ENCODE measurements around the gene CHRD.

CHRD gene

DNA sequence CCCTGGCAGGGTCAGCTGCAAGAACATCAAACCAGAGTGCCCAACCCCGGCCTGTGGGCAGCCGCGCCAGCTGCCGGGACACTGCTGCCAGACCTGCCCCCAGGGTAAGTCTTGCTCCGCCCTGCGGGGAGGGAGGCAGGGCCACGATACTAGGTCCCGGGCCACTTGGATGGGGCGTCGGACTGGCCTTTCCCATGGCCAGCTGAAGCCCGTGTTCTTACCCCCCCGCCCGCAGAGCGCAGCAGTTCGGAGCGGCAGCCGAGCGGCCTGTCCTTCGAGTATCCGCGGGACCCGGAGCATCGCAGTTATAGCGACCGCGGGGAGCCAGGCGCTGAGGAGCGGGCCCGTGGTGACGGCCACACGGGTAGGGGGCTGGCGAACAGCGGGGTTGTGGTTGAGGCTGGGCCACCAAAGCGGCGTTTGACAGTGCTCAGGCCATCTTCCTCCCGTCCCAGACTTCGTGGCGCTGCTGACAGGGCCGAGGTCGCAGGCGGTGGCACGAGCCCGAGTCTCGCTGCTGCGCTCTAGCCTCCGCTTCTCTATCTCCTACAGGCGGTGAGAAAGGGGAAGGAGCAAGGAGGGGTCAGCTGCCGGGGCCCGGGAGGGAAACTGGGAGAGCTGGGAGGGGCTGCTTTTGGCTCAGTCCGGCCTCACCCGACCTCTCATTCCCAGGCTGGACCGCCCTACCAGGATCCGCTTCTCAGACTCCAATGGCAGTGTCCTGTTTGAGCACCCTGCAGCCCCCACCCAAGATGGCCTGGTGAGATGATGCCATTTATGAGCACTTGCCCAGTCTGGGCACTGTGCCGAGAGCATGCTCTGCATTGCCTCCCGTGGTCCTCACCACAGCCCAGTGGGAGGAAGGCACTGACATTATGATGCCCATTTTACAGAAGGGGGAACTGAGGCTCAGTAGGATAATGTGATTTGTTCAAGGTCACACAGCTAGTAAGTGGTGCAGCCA, 1.7 kb downstream of the CHRD start:
- peak; percentile 68 for DNase-seq (ENCODE audit: low read depth, low spot score)

DNA sequence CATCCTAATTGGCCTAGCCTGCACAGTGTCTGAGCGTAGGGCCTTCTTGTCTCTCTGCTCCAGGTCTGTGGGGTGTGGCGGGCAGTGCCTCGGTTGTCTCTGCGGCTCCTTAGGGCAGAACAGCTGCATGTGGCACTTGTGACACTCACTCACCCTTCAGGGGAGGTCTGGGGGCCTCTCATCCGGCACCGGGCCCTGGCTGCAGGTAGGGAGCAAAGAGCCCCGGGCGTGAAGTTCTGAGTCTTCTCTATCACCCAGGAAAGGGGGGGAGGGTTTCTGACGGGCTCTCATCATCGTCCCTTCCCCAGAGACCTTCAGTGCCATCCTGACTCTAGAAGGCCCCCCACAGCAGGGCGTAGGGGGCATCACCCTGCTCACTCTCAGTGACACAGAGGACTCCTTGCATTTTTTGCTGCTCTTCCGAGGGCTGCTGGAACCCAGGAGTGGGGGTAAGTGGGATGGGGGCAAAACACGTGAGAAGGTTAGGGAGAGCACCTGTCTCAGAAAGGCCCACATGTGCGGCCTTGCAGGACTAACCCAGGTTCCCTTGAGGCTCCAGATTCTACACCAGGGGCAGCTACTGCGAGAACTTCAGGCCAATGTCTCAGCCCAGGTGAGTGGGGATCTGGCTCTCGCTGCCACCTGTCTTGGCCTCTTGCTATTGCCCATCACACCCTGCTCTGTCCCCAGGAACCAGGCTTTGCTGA, 2.6 kb downstream of the CHRD start:
- DNase-seq (ENCODE audit: low read depth, low spot score) = no peak

DNA sequence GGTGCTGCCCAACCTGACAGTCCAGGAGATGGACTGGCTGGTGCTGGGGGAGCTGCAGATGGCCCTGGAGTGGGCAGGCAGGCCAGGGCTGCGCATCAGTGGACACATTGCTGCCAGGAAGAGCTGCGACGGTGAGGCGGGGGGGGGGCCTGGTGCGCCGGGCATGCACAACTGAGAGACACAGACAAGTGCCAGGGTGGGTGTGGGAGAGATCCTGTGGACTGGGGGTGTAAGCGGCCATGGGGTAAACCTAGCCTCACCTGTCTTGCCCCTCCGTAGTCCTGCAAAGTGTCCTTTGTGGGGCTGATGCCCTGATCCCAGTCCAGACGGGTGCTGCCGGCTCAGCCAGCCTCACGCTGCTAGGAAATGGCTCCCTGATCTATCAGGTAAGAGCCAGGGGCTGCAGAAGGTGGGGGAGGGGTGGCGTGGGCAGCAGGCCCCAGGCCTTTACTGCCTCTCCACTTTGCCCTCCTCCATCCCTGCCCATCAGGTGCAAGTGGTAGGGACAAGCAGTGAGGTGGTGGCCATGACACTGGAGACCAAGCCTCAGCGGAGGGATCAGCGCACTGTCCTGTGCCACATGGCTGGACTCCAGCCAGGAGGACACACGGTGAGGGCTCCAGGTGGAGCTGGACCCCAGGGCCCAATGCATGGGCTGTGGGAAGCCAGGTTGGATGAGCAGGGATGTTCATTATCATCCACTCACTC, 3.3 kb downstream of the CHRD start:
- no peak for DNase-seq (ENCODE audit: low read depth, low spot score)

DNA sequence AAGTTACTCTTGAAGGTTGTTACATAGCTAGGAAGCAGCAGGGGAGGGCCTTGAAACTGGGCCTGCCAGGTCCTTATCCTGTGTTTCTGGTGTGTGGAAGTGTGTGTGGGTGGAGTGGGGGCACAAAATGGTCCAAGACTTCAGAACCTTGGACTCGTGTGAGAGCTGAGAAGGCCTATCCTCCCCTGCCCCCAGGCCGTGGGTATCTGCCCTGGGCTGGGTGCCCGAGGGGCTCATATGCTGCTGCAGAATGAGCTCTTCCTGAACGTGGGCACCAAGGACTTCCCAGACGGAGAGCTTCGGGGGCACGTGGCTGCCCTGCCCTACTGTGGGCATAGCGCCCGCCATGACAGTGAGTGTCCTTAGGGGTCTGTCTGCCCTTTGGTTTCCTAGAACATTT, 4.5 kb downstream of the CHRD start:
- DNase-seq (ENCODE audit: low read depth, low spot score) = no peak

GRCh38 chr3:184384856-184385422, 5.1 kb downstream of the CHRD start:
- DNase-seq (ENCODE audit: low read depth, low spot score) = no peak

GRCh38 chr3:184386047-184386806, 6.4 kb downstream of the CHRD start:
- no peak for DNase-seq (ENCODE audit: low read depth, low spot score)

DNA sequence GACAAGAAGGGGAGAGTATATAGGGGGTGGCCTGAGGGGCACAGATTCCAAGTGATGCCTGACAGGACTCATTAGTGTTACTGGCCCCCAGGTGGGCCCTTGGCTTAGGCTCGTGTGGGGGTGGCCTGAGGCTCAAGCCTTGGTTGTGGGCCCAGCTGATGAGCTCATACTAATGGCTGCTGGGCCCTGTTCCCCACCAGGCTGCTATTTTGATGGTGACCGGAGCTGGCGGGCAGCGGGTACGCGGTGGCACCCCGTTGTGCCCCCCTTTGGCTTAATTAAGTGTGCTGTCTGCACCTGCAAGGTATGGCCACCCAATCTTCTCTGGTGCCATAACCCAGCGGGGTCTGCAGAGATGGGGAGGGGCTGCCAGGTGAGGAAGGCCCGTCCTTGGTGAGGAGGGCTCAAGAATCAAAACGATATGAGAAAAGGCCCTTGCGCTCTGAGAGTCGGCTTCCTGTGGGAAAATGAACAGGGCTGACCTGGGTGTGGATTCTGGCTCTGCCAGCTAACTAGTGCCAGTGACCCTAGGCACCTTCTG, 7.4 kb downstream of the CHRD start:
- DNase-seq (ENCODE audit: low read depth, low spot score) = no peak

GRCh38 chr3:184388164-184388935, 8.5 kb downstream of the CHRD start:
- DNase-seq (ENCODE audit: low read depth, low spot score) = no peak

DNA sequence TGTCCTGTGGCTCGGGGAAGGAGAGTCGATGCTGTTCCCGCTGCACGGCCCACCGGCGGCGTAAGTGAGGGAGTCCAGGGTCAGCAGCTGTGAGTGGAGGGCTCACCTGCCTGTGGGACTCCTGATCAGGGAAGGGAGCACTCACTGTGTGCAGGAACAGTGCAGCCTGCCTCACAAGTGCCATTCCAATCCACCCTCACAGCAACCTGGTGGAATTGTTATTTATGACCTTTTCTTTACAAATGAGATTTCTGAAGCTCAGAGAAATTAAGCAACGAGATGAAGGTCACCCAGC, 9.0 kb downstream of the CHRD start:
- no peak for DNase-seq (ENCODE audit: low read depth, low spot score)

GRCh38 chr3:184389384-184389783, 9.5 kb downstream of the CHRD start:
- DNase-seq (ENCODE audit: low read depth, low spot score) = no peak

DNA sequence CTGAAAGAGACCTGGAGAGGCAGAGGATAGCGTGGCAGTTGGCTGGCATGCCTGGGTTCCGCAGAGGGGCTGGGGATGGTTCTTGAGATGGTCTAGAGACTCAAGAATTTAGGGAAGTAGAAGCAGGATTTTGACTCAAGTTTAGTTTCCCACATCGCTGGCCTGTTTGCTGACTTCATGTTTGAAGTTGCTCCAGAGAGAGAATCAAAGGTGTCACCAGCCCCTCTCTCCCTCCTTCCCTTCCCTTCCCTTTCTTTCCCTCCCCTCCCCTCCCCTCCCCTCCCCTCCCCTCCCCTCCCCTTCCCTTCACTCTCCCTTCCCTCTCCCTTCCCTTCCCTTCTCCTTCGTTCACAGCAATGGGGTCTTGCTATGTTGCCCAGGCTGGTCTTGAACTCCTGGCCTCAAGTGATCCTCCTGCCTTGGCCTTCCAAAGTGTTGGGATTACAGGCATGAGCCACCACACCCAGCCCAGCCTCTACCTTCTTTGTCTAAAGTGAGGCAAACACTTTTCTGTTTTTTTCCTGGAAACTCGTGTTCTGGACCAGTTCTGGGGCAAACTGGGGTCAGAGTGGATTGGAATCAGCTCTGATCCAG, 10.2 kb downstream of the CHRD start:
- no peak for DNase-seq (ENCODE audit: low read depth, low spot score)

GRCh38 chr3:184391266-184391665, 11.4 kb downstream of the CHRD start:
- DNase-seq (ENCODE audit: low read depth, low spot score) = no peak

GRCh38 chr3:184395320-184395660, 15.4 kb downstream of the CHRD start:
- no peak for DNase-seq (ENCODE audit: low read depth, low spot score)

DNA sequence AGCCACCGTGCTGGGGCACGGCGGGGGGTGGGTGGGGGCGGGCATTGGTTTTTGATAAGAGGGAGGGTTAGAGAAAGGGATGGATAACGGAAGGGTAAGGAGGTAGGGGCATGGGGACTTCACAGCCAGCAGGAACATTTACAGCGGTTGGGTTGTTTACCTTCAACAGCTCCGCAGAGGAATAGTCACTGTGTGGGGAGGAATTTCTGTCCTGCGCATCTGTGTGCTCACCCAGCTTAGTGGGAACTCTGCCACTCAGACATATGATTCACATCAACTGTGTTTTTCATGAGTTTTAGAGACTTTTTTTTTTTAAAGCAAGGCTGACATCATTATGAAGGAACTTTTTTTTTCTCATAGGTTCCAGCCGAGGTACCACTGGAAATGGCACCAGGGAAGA, 19.6 kb downstream of the CHRD start:
- DNase-seq (ENCODE audit: low read depth, low spot score) = no peak

- DNase-seq (ENCODE audit: low read depth, low spot score) = no peak
Observed at GRCh38 chr3:184405075-184406030, 25.5 kb downstream of the CHRD start.

DNA sequence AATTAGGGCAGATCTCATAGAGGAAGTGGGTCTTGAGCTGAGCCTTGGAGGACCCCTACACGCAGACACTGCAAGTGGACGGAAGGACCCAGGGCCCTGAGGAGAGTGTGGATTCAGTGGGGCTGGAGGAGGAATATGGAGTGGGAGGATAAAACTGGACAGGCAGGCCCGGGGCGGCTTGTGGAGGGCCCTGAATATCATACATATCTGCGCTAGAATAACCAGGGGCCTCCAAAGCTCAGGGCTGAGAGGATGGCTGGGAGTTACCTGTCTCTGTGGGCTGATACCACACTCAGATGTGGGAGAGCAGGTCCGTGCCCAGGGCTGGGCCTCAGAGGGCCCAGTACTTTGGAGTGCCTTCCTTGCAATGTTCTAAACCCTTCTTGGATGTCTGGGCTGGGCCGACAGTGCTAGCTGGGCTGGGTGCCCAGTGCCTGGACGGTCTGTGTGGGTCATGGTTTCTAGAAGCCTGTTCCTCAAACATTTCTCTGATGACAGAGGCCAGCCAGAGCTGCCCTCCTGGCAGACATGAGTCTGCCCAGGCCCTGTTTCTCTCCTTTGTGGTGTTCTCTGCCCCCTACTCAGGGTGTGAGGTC, 29.6 kb downstream of the CHRD start:
- no peak for DNase-seq (ENCODE audit: low read depth, low spot score)

DNA sequence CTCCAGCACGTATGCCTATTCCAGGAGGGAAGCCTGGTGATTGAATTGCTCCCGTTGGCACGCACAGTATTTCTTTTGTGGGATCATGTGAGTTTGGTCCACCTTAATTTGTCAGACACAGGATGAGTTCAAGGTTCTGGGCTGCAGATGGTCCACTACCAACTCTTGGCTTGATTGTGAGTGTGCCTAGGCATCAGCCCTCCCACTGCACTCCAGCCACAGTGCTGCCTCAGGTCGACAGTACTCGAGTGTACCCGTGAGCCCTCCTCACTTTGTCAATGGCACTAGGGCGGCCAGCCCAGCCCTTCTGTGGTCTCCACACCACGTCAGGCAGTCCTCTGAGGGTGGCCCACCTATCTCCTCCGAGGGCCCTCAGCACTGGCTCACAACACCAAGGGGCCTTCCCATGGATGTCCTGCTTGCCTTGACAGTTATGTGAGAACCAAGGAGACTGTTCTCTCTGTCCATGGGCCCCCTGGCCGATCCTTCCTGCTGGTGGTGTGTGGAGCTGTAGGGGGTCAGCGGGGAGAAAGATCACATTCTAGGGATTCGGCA, 30.2 kb downstream of the CHRD start:
- no peak for DNase-seq (ENCODE audit: low read depth, low spot score)
